ENCODE data around the gene NSMCE1. TPM values are rescaled to one million over a fixed set of nuclear protein-coding genes. Genes with fewer than 3 reads are reported as not detected.

The NSMCE1 gene
- total RNA-seq, 1 experiment from 2014 or later: 106 TPM

DNA sequence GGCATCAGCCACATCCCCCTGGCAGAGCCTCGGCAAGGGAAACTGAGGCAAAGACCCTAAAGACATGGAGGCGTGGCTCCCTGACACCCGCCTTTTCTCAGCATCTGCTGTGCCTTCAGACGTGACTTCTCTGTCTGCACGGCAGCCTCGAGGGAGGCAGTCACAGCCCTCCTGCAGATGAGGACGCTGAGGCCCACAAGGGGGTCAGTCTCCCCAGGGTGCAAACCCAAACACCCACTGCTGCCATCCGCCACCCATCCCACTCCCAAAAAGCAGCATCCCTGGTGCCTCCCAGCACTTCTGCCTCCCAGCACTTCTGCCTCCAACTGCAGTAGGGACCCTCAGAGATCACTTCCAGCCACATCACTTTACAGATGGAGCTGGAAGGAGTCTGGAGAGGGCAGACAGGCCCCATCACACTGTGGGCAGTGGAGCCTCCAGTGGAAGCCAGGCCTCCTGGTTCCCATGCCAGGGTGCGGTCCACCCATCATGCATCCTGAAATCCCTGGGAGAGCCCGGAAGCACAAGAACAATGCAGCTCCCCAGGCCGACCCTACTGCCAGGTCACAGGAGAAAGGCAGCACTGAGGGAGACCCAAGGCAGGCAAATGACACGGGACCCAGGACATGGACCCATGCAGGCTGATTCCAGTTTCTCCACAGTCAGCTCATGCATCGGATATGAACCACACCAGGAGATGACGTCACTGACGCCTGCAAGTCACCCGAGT is 41.4 kb downstream of the NSMCE1 start:
- Mint-ChIP-seq H3K4me1 (ENCODE audit: insufficient read depth, unreplicated experiment) (no peaks in the 10 kb centered on the region), H3K27ac (ENCODE audit: low read depth, unreplicated experiment) (no peak overlapping the region), H3K9me3 (ENCODE audit: unreplicated experiment) (no peaks in the 10 kb centered on the region), H3K4me3 (ENCODE audit: unreplicated experiment) (no peak overlapping the region), H3K36me3 (ENCODE audit: insufficient read depth, unreplicated experiment) (peaks cover 31% of the 10 kb centered on the region), H3K27me3 (ENCODE audit: insufficient read depth, unreplicated experiment) (no peaks in the 10 kb centered on the region)
- ChIA-PET POLR2A (interaction anchor here (0.6 to 0.7 kb wide), 4 partner anchors 41 to 351 kb away, joined by 3 read pairs; partner anchors contain the start of gene NSMCE1), CTCF (interaction anchor here (0.6 to 6.6 kb wide), 4 partner anchors 8 to 140 kb away, joined by 3 to 58 read pairs (median 9); no protein-coding TSS in a partner anchor)
- DNase-seq (ENCODE audit: unreplicated experiment): no peak
- TF ChIP-seq, protein P1, sequence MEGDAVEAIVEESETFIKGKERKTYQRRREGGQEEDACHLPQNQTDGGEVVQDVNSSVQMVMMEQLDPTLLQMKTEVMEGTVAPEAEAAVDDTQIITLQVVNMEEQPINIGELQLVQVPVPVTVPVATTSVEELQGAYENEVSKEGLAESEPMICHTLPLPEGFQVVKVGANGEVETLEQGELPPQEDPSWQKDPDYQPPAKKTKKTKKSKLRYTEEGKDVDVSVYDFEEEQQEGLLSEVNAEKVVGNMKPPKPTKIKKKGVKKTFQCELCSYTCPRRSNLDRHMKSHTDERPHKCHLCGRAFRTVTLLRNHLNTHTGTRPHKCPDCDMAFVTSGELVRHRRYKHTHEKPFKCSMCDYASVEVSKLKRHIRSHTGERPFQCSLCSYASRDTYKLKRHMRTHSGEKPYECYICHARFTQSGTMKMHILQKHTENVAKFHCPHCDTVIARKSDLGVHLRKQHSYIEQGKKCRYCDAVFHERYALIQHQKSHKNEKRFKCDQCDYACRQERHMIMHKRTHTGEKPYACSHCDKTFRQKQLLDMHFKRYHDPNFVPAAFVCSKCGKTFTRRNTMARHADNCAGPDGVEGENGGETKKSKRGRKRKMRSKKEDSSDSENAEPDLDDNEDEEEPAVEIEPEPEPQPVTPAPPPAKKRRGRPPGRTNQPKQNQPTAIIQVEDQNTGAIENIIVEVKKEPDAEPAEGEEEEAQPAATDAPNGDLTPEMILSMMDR (IDR thresholded peaks at IDR 0.05; ENCODE audit: unreplicated experiment): no peak
- intact Hi-C loops (cut with micrococcal nuclease): no loop called here
- BruUV-seq (replicated peaks): no TSS peak

DNA sequence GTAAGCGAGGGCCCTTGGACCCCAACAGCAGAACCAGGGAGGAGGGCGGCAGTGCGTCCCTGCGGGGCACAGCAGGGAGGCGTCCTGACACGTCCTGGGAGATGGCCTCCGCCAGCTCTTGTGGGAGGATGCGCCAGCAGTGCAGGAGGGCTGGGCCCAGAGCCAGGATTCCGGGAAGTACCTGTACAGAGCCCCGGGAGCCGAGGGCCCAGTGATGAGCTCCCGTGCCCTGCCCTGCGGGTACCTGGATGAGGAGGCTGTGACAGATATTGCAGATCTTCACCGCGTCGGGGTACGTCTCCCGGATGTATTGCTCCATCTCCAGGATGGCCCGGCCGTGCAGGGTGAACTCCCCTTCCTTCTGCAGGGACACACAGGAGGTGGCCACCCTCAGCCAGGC is 42.1 kb downstream of the NSMCE1 start:
- no peaks in the 10 kb centered on the region for H3K9me3 Mint-ChIP-seq (ENCODE audit: unreplicated experiment)
- H3K4me1 Mint-ChIP-seq (ENCODE audit: insufficient read depth, unreplicated experiment): no peaks in the 10 kb centered on the region
- DNase-seq (ENCODE audit: unreplicated experiment): peak; percentile 50
- TF ChIP-seq, protein P1 (IDR thresholded peaks at IDR 0.05; ENCODE audit: unreplicated experiment): no peak
- no peak overlapping the region for H3K4me3 Mint-ChIP-seq (ENCODE audit: unreplicated experiment)
- CTCF ChIA-PET: interaction anchor here (0.7 to 6.6 kb wide), 4 partner anchors 9 to 141 kb away, joined by 3 to 58 read pairs (median 22); no protein-coding TSS in a partner anchor
- no peak overlapping the region for H3K27ac Mint-ChIP-seq (ENCODE audit: low read depth, unreplicated experiment)
- no TSS peak for BruUV-seq (replicated peaks)
- no peaks in the 10 kb centered on the region for H3K27me3 Mint-ChIP-seq (ENCODE audit: insufficient read depth, unreplicated experiment)
- intact Hi-C loops (cut with micrococcal nuclease): no loop called here
- peaks cover 31% of the 10 kb centered on the region for H3K36me3 Mint-ChIP-seq (ENCODE audit: insufficient read depth, unreplicated experiment)
- POLR2A ChIA-PET: interaction anchor here (0.6 kb wide), 1 partner anchor 42 kb away, joined by 3 read pairs; the partner anchor contains the start of gene NSMCE1

DNA sequence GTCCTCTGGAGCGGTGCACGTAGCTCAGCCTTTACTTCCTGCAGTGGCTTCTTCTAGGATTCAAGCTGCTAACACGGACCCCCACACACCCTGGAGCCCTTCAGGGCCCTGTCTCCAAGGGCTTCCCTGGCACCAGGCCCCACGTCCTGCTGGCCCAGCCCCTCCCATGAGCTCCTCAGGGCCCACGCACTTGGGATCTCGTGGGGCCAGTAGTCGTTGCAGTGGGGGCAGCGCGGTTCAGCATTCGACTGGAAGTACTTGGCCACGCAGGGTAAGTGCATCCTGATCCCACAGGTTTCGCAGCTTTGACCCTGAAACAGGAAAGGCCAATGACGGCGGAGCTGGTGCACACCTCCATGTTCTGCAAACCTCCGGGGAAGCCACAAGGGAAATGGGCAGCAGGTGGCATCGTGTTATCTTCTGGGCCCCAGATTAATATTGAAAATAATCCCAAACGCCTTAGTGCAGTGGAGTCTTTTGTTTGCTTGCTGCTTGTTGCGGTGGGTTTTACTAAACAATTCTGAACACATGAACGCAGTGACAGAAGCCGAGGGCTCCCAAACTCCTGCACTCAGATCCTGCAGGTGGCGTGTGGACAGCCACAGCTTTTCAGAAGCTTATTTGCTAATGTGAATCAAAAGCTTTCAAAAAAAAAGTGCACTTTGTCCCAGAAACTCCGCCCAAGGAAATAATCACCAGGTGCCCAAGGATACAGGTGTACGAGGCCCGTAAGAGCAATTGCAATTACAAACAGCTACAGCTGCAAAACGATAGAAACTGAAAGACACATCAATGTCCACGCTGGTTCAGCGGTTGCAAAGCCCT is 42.8 kb downstream of the NSMCE1 start:
- DNase-seq (ENCODE audit: unreplicated experiment): no peak
- Mint-ChIP-seq H3K27me3 (ENCODE audit: insufficient read depth, unreplicated experiment) (no peaks in the 10 kb centered on the region), H3K9me3 (ENCODE audit: unreplicated experiment) (no peaks in the 10 kb centered on the region), H3K4me1 (ENCODE audit: insufficient read depth, unreplicated experiment) (no peaks in the 10 kb centered on the region), H3K36me3 (ENCODE audit: insufficient read depth, unreplicated experiment) (peaks cover 25% of the 10 kb centered on the region), H3K4me3 (ENCODE audit: unreplicated experiment) (no peak overlapping the region), H3K27ac (ENCODE audit: low read depth, unreplicated experiment) (no peak overlapping the region)
- intact Hi-C loops (cut with micrococcal nuclease): no loop called here
- POLR2A ChIA-PET: no interaction called here
- CTCF ChIA-PET: interaction anchor here (0.7 to 6.6 kb wide), 4 partner anchors 9 to 142 kb away, joined by 3 to 58 read pairs (median 22); no protein-coding TSS in a partner anchor
- TF ChIP-seq, protein P1 (IDR thresholded peaks at IDR 0.05; ENCODE audit: unreplicated experiment): no peak
- no TSS peak for BruUV-seq (replicated peaks)

DNA sequence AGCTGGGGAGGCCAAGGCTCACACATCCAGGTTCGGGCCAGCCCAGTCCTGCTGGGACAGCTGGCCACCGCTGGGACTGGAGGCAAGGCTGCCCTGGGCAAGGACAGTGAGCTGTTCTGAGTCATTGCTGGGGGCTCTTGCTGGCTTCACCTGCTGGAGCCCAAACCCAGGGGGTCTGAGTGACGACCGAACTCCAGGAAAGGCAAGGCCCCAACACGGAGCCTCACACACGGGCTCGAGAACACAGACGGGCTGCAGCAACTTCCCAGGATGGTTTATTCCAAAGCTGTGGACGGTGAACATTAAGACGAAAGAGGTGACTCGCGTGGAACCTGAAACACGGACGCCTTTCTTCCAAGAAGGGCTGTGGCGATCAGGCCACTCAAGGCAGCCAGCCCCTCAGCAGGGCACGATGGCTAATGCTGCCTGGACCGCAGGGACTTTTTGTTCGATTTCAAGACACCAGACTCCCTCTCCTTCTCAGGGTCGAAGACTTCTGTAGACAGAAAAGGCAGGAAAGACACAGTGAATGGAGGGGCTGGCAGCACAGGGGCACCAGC is 43.8 kb downstream of the NSMCE1 start:
- no peaks in the 10 kb centered on the region for H3K4me1 Mint-ChIP-seq (ENCODE audit: insufficient read depth, unreplicated experiment)
- DNase-seq (ENCODE audit: unreplicated experiment): no peak
- TF ChIP-seq, protein P1 (IDR thresholded peaks at IDR 0.05; ENCODE audit: unreplicated experiment): no peak
- H3K4me3 Mint-ChIP-seq (ENCODE audit: unreplicated experiment): no peak overlapping the region
- BruUV-seq (replicated peaks): no TSS peak
- H3K36me3 Mint-ChIP-seq (ENCODE audit: insufficient read depth, unreplicated experiment): peaks cover 20% of the 10 kb centered on the region
- ChIA-PET CTCF (interaction anchor here (0.6 to 6.6 kb wide), 3 partner anchors 10 to 1997 kb away, joined by 3 to 58 read pairs (median 41); no protein-coding TSS in a partner anchor), POLR2A (no interaction called here)
- H3K27ac Mint-ChIP-seq (ENCODE audit: low read depth, unreplicated experiment): no peak overlapping the region
- no peaks in the 10 kb centered on the region for H3K27me3 Mint-ChIP-seq (ENCODE audit: insufficient read depth, unreplicated experiment)
- intact Hi-C loops (cut with micrococcal nuclease): no loop called here
- no peaks in the 10 kb centered on the region for H3K9me3 Mint-ChIP-seq (ENCODE audit: unreplicated experiment)

All from MCF 10A (cell line).